Stomach (tissue), 9 donors: ENCODE measurements around the gene ZFHX3. TPM values are rescaled to one million over a fixed set of nuclear protein-coding genes. Genes with fewer than 3 reads are reported as not detected.

Experiments
- DNase-seq, 2 donors: peaks; one replicate each; pipeline versions ENCODE4 v3.0.0 to v3.0.0-alpha.2; 2013 to 2019
- H3K27ac ChIP-seq, 5 donors: fragments of 200-600 bp in 4 of 5; sonication (generic) in 4 of 5; one replicate each; pipeline ENCODE4 v1.5.1; 2013 to 2019; ENCODE audit warnings: mild to moderate bottlenecking in 1 of 5, moderate library complexity in 1 of 5
- H3K27me3 ChIP-seq, 3 donors: fragments of 200-600 bp; sonication (generic); one replicate each; pipeline ENCODE4 v1.5.1; 2017 to 2019; ENCODE audit warnings: mixed run types in 1 of 3
- H3K36me3 ChIP-seq, 4 donors: fragments of 200-600 bp; sonication (generic); 1 replicate in 3 of 4; 2 replicates in 1 of 4; pipeline ENCODE4 v1.5.1; 2016 to 2019
- H3K4me1 ChIP-seq, 4 donors: fragments of 200-600 bp; sonication (generic); one replicate each; pipeline ENCODE4 v1.5.1; 2016 to 2019
- H3K4me3 ChIP-seq, 4 donors: fragments of 200-600 bp; sonication (generic) in 3 of 4; one replicate each; pipeline ENCODE4 v1.5.1; 2016 to 2019; ENCODE audit warnings: mild to moderate bottlenecking in 1 of 4
- H3K9me3 ChIP-seq, 4 donors: fragments of 200-600 bp; sonication (generic); one replicate each; pipeline ENCODE4 v1.5.1; 2016 to 2019
- EP300 ChIP-seq: sonication (generic); formaldehyde crosslinking; IDR thresholded peaks from one replicate; pipeline ENCODE4 v1.6.1; 2017; ENCODE audit warnings: antibody characterized with exemption
- POLR2A ChIP-seq, 4 donors: fragments of 450-650 bp; IDR thresholded peaks; one replicate each; pipeline ENCODE4 v1.6.1; 2016; ENCODE audit warnings: antibody characterized with exemption in 4 of 4, control low read depth in 2 of 4, mild to moderate bottlenecking in 1 of 4, moderate library complexity in 1 of 4
- POLR2AphosphoS5 ChIP-seq, 3 donors: sonication (generic); formaldehyde crosslinking; IDR thresholded peaks; one replicate each; pipeline ENCODE4 v1.6.1; 2016; ENCODE audit warnings: antibody characterized with exemption in 3 of 3
- WGBS, 5 donors: extraction: QIAGEN DNeasy Blood & Tissue Kit in 3 of 5; methylation state at CpG; one replicate each; pipeline versions ENCODE4 v1.1.5 to v1.1.7; 2013 to 2018; 5-methylcytosine and 5-hydroxymethylcytosine counted together
- intact Hi-C: fragments of 100-400 bp; cut with DNase I; formaldehyde crosslinking; loops from one replicate; pipeline ENCODE4 v1.15.1; 2023; ENCODE audit warnings: low total_unique reads
- polyA plus RNA-seq, 3 donors: library from polyadenylated mRNA; stranded (reverse); fragments of 200-250 nt; gene quantifications; one replicate each; pipeline ENCODE4 v1.2.3, GENCODE V29; 2013
- total RNA-seq, 5 donors: library from RNA; depleted of rRNA; stranded (reverse); fragments of >200 nt; gene quantifications; one replicate each; pipeline versions ENCODE4 v1.1.0 to v1.2.3, GENCODE V29; 2014 to 2016
- TF ChIP-seq, protein P1 (sequence below), 7 experiments: fragments of 450-650 bp in 4 of 7; fragments of 200-600 bp in 3 of 7; sonication (generic) in 3 of 7; IDR thresholded peaks; one replicate each; pipeline ENCODE4 v1.5.1; 2016 to 2019; ENCODE audit warnings: antibody characterized with exemption in 7 of 7, control low read depth in 2 of 7, mild to moderate bottlenecking in 1 of 7
- donor health status: healthy with polysubstance abuse.
- donor health status: Bipolar disorder and iron deficiency.
- donor health status: healthy.

Gene ZFHX3
- total and polyA plus RNA-seq, 8 donors: 1.1 to 27.5 (median 11.8) TPM

DNA sequence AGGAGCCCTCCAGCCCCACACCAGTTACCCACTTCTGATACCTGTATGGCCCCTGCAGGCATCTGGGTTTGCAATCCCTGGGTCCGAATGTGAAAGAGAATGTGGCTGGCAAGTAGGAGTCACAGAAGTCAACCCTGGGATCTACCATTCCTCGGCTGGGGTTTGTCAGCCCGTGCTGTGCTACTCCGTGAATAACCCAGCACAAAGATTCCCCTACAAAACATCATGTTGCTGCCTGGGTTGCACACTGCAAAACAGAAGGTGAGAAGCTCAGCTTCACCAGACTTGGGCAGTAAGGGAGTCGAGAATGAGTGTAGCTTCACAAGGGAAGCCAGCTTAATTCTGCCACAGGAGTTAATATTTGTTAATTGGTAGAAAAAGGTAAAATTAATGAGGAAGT, 137.1 kb downstream of the ZFHX3 start:
- WGBS, 5 donors: 89 to 92% (median 91%) methylated on average over 5 of the region's 5 CpGs
- Histone ChIP-seq H3K4me1 (peaks cover 8 to 20% (median 14%) of the 10 kb centered on the region in 4 donors), H3K4me3 (no peak overlapping the region), H3K36me3 (no peaks in the 10 kb centered on the region), H3K9me3 (no peaks in the 10 kb centered on the region), H3K27ac (no peak overlapping the region), H3K27me3 (no peaks in the 10 kb centered on the region)
- TF ChIP-seq POLR2A (IDR thresholded peaks at IDR 0.05) (no peak), POLR2AphosphoS5 (IDR thresholded peaks at IDR 0.05) (no peak), EP300 (no peak)
- TF ChIP-seq, protein P1, sequence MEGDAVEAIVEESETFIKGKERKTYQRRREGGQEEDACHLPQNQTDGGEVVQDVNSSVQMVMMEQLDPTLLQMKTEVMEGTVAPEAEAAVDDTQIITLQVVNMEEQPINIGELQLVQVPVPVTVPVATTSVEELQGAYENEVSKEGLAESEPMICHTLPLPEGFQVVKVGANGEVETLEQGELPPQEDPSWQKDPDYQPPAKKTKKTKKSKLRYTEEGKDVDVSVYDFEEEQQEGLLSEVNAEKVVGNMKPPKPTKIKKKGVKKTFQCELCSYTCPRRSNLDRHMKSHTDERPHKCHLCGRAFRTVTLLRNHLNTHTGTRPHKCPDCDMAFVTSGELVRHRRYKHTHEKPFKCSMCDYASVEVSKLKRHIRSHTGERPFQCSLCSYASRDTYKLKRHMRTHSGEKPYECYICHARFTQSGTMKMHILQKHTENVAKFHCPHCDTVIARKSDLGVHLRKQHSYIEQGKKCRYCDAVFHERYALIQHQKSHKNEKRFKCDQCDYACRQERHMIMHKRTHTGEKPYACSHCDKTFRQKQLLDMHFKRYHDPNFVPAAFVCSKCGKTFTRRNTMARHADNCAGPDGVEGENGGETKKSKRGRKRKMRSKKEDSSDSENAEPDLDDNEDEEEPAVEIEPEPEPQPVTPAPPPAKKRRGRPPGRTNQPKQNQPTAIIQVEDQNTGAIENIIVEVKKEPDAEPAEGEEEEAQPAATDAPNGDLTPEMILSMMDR (IDR thresholded peaks at IDR 0.05): no peak
- no peak for DNase-seq
- intact Hi-C loops: no loop called here

DNA sequence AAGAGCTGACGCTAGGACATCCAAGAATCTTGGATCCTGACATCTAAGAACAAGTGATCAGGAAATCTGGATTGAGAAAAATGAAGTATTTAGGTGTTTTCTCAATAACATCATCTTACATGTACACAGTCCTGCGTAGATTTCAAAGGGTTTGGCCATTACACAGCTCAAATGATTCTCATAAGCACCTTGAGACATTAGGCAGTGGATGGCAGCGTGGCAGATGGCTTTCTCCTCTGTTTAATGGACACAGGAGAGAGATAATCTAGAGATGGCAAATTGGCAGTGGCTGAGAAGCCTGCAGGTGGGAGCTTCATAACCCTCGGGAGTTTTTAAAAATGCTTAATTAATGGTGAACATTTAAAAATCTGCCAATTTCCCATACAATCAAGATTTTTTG, 137.5 kb downstream of the ZFHX3 start:
- no peaks in the 10 kb centered on the region for H3K36me3 ChIP-seq
- H3K27me3 ChIP-seq: no peaks in the 10 kb centered on the region
- intact Hi-C loops: no loop called here
- WGBS, 5 donors: 82 to 94% (median 94%) methylated on average over 4 of the region's 4 CpGs
- no peak overlapping the region for H3K27ac ChIP-seq
- H3K9me3 ChIP-seq: no peaks in the 10 kb centered on the region
- H3K4me1 ChIP-seq: peaks cover 8 to 20% (median 13%) of the 10 kb centered on the region in 4 donors
- DNase-seq: no peak
- no peak overlapping the region for H3K4me3 ChIP-seq
- no peak for TF ChIP-seq POLR2A (IDR thresholded peaks at IDR 0.05)
- no peak for TF ChIP-seq EP300
- TF ChIP-seq, protein P1 (IDR thresholded peaks at IDR 0.05): no peak
- TF ChIP-seq POLR2AphosphoS5 (IDR thresholded peaks at IDR 0.05): no peak

DNA sequence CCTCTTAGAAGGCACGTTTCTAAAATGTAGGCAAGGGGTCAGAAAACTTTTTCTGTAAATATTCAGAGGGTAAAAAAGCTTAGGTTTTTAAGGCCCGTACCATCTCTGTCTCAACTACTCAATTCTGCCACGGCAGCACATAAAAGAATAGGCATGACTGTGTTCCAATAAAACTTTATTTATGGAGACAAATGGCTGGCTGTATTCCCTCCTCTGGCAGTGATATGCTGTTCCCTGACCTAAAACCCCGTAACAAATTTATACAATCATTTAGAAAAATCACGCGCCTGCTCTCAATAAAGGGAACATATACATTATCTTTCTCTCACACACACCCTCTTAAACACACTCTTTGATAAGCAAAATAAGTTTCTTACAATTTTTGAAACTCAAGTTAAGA, 138.7 kb downstream of the ZFHX3 start:
- intact Hi-C loops: no loop called here
- H3K9me3 ChIP-seq: no peaks in the 10 kb centered on the region
- H3K27ac ChIP-seq: no peak overlapping the region
- no peak for DNase-seq
- TF ChIP-seq EP300: no peak
- TF ChIP-seq POLR2AphosphoS5 (IDR thresholded peaks at IDR 0.05): no peak
- no peak for TF ChIP-seq POLR2A (IDR thresholded peaks at IDR 0.05)
- TF ChIP-seq, protein P1 (IDR thresholded peaks at IDR 0.05): no peak
- WGBS, 5 donors: 81 to 91% (median 86%) methylated on average over 6 of the region's 6 CpGs
- peaks cover 3 to 9% (median 5%) of the 10 kb centered on the region in 4 donors for H3K4me1 ChIP-seq
- no peaks in the 10 kb centered on the region for H3K27me3 ChIP-seq
- H3K36me3 ChIP-seq: no peaks in the 10 kb centered on the region
- no peak overlapping the region for H3K4me3 ChIP-seq

DNA sequence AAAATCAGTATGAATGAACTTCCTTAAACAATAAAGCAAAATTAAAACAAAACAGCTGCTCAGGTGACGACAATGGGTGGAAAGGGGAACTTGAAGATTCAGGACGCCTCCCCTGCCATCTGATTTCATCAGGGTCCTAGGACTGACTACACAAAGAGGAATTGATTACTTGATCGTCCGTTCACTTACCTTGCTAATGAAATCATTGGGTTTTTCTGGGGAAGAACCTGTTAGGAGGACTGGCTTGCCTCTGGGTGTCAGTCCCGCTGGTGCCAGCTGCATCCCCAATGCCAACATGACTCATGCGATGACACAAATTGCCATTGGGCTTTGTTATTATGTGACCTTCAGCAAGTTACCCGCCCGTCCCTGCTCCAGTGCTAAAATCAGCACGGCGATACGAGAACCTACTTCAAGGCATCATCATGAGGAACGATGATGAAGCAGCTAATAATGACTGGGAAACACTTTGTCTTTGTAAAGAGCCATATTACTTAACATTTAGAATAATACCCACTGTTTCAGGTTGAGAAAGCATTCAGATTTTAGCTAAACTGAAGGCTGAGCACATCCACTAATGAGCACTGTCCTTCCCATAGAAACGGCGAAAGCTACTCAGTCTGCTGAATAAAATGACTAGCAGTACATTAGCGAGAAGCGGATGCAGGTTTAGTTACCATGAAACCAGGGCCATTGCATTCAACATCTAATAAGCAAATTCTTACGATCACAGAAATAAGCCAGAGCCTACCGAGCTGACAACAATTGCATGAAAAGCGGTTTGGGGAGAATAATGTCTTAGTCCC, 139.4 kb downstream of the ZFHX3 start:
- intact Hi-C loops: no loop called here
- WGBS, 5 donors: 89 to 96% (median 92%) methylated on average over 19 of the region's 19 CpGs
- DNase-seq: no peak
- Histone ChIP-seq H3K36me3 (no peaks in the 10 kb centered on the region), H3K9me3 (no peaks in the 10 kb centered on the region), H3K4me1 (peaks cover 0 to 3% (median 0%) of the 10 kb centered on the region in 4 donors), H3K27me3 (no peaks in the 10 kb centered on the region), H3K27ac (no peak overlapping the region), H3K4me3 (no peak overlapping the region)
- TF ChIP-seq, protein P1 (IDR thresholded peaks at IDR 0.05): no peak
- TF ChIP-seq EP300 (no peak), POLR2AphosphoS5 (IDR thresholded peaks at IDR 0.05) (no peak)
